ENCODE data around the gene S100A3.

The S100A3 gene

GRCh38 chr1:153547560-153548551 lies 1.2 kb downstream of the S100A3 start:
- no peak for DNase-seq (ENCODE audit: low spot score)

DNA sequence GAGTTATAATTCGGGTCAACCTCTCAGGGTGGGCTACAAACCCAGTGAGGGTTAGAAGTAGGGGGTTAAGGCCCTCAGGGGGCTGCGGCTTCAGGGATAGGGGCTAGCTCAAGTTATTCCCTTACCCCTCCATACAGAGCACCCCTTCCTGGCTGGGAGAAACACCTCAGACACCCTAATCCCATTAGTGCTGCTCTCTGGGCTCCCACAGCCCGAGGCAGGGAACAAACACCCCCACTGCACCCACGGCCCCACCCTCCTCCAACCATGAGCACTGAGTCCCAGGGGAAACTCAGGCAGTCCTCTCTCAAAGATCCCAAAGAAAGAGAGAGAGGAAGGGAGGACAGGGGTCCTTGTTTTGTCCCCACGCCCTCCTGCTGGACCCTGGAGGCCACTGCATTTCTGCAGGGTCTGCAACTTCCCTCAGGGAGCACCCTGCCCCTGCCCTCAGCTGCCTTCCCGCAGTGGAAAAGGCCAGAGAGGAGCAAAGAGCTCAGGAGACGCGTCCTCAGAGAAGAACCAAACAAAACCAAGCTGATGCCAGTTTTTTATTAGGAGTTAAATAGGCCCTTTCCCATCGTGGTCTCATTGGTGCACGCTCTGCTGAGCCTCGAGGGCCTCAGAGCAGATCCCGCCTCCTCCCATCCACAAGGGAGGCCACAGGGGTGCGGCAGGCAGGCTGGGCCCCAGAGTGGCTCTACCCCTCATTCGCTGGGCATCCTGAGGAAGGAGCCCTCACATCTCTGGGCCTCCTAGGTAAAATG lies 2.1 kb downstream of the S100A3 start:
- DNase-seq (ENCODE audit: low spot score), result no peak

GRCh38 chr1:153546371-153546770 lies 2.7 kb downstream of the S100A3 start:
- DNase-seq (ENCODE audit: low spot score), result no peak

GRCh38 chr1:153545067-153546055 lies 3.7 kb downstream of the S100A3 start, which contains the start of gene S100A4:
S100A4 (minus strand) TSS chr1:153545806; CDS start chr1:153544794, 1,012 bp downstream.
- DNase-seq (ENCODE audit: low spot score), result peak; percentile 95

- no peak for DNase-seq (ENCODE audit: low spot score)
These were observed 4.5 kb downstream of the S100A3 start for GRCh38 chr1:153544453-153545066.

- no peak for DNase-seq (ENCODE audit: low spot score)
These were observed 5.3 kb downstream of the S100A3 start for GRCh38 chr1:153543736-153544135.

DNA sequence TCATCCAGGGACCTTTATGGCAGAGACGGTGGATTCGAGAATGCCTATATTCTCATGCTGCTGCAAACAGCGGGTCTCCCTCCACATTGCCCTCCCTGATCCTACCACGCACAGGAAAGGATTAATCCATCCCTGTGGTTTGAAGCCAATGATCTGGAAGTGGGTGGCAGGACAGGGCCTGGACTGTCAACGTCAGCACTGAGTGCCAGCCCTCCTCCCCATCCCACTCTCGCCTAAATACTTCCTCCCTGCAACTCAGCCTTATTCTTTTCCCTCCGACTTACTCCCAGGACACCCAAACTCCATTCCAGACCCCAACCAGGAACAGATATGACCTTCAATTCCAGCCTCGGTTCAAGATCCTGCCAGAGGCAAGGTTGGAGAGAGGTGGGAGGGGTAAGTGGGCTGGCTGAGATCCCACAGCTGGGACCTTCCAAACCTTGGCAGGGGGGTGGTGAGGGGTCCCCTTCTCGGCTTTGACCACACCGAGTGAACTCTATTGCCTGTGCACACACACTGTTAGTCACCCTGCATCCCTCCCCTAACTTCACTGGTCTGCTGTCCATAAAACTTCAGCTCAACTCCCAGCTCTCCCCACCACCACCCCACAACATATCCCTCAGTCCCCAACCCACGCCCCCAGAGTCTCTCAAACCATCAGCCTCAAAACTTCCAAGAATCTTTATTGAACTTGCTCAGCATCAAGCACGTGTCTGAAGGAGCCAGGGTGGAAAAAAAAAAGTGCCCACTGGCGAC lies 5.9 kb downstream of the S100A3 start:
- DNase-seq (ENCODE audit: low spot score), result no peak

DNA sequence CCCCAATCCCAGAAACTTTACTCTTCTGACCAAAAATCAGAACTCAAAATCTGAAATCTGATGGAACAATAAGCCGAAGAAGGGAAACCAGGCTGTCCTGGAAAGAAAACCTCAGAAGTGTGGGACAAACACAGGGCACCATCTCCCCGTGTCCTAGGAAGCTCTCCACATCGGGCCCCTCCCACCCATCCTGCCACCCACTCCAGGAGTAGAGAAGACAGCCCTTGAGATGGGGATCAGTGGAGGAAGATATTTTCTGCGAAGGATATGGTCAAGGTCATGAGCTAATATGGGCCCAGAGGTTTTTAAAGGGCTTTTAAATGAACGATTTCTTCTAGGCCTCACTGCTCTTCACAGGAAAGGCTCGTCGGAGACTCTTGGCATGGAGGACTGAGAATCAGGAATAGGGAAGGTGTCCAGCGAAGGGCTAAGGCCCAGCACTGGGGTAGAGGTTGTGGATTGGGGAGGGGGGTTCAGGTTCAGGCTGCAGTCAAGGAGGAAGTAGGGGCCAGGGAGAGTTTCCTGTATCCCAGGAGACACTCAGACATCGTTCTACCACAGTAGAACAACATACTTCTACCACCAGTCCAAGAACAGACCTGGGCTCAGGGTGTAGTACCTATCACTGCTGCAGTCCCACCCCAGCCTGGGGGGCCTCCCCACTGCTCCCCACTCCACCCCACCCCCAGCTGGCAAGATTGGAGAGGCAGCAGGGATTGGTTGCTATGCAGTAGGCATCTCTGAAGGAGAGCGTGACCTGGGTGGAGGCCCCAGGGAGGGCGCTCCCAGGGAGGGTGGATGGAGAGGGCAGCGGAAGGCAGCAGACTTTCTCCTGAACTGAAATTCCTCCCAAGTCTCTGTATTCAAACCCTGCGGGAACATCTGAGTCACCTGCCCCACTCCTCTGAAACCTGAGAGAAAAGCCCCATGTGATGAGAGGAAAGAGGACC lies 7.1 kb downstream of the S100A3 start:
- no peak for DNase-seq (ENCODE audit: low spot score)

DNA sequence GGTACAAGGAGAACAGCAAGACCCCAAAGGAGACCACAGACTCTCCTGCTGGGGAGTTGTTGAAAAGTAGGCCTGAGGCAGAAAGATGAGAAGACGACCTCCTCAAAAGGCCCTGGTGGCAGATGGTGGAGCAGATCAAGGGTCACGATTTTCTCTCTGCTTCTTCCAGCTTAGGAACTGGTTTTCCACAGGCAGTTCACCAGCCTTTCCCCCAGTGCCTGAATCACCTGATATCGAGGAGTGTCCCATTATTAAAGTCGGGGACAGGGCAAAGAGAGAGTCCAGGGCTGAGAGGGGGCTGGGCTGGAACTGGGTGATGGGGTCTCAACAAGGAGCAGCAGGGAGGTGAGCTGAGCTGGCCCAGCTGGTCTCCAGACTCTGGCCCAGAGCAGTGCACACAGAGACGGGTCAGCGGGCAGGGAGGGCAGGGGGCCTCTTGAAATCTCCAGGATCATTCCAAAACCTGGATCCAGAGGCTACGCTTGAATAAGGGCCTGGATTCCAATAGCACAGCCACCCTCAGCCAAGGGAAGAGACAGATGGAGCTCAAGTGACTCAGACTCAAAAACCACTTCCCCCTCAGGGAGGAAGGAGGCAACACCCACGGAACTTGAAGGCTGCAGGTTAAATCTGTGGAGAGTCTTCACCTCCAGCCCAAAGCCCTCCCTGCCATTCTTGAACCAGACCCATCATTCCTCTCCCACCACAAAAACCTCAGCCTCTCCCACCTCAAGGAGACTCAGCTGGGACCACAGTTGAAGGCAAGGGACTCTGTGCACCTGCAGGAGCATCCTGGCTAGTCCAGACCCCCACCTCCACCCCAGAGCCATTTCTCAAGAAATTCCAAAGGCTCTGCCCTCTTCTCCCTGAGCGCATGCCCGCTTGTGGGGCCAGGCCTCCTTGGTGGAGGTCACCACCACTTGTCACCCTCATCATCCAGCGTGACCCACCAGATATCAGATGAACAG lies 8.4 kb downstream of the S100A3 start, which contains the start of gene S100A5:
Gene S100A5, minus strand, starts transcription at position 541 of the 968 bp plus-strand sequence. CDS start 743 bp downstream, outside the sequence.
- DNase-seq (ENCODE audit: low spot score), result peak; percentile 80

GRCh38 chr1:153539395-153540093 lies 9.5 kb downstream of the S100A3 start:
- no peak for DNase-seq (ENCODE audit: low spot score)

DNA sequence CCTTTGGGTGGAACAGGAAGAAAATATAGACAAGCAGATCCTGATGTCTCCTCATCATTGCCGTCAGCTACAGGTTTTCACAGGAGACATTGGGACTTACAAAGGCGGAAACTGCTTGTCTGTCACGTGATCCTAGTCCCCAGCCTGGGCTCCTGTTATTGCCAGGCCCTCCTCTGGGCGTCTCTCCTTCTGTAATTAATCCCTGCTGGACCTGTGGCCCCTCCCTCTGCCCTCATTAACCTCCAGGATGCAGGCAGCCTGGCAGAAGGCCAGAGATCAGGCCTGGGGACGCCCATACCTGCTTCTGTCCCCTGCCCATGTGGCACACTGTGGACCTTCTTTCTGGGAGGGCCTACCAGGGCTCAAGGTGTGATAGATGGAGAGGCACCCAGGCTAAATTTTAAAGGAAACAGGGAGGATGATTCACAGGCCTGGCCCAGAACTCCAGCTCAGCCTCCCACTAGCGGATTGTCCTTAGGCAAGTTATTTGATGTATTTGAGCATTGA lies 10.7 kb downstream of the S100A3 start:
- DNase-seq (ENCODE audit: low spot score), result no peak

GRCh38 chr1:153537376-153537730 lies 11.7 kb downstream of the S100A3 start:
- DNase-seq (ENCODE audit: low spot score), result no peak

- DNase-seq (ENCODE audit: low spot score), result no peak
These were observed 12.2 kb downstream of the S100A3 start for GRCh38 chr1:153536671-153537375.

GRCh38 chr1:153536012-153536670 lies 12.9 kb downstream of the S100A3 start:
- DNase-seq (ENCODE audit: low spot score), result peak; percentile 82

- peak; percentile 50 for DNase-seq (ENCODE audit: low spot score)
These were observed 13.6 kb downstream of the S100A3 start, which contains the start of gene S100A6 for GRCh38 chr1:153535242-153536011. S100A6 (minus strand) TSS chr1:153535991; CDS start chr1:153535339, 652 bp downstream.

Measured in CD4-positive, alpha-beta T cell treated with Interleukin-6 at 100 ng/mL for 8 hours (primary cell).